WTC11 (cell line): ENCODE results near the gene GTF2F1.

Experiments used
- ARID4B ChIP-seq: sonication (generic); formaldehyde crosslinking; IDR thresholded peaks from 2 replicates; pipeline ENCODE4 v1.8.0; 2023; ENCODE audit warnings: missing genetic modification reagents, mild to moderate bottlenecking, borderline replicate concordance
- ATF3 ChIP-seq: sonication (generic); formaldehyde crosslinking; conservative IDR thresholded peaks from 2 replicates; pipeline ENCODE4 v1.8.1; 2022; ENCODE audit warnings: mild to moderate bottlenecking, missing genetic modification reagents
- CTCF ChIP-seq: fragments of 200-600 bp; IDR thresholded peaks from 2 replicates; pipeline ENCODE4 v1.8.0; 2022; ENCODE audit warnings: antibody characterized with exemption
- FOXJ3 ChIP-seq: sonication (generic); formaldehyde crosslinking; IDR thresholded peaks from 2 replicates; pipeline ENCODE4 v1.9.0; 2021; ENCODE audit warnings: missing genetic modification reagents, mild to moderate bottlenecking, borderline replicate concordance
- NFYB ChIP-seq: sonication (generic); formaldehyde crosslinking; conservative IDR thresholded peaks from 2 replicates; pipeline ENCODE4 v1.8.0; 2022; ENCODE audit warnings: low read depth, missing genetic modification reagents
- PRDM15 ChIP-seq: sonication (generic); formaldehyde crosslinking; IDR thresholded peaks from 2 replicates; pipeline ENCODE4 v1.8.0; 2022; ENCODE audit warnings: missing genetic modification reagents
- SP1 ChIP-seq: sonication (generic); formaldehyde crosslinking; conservative IDR thresholded peaks from 2 replicates; pipeline ENCODE4 v1.8.1; 2022; ENCODE audit warnings: missing genetic modification reagents

GRCh38 chr19:6412447-6413091, 19.6 kb upstream of the GTF2F1 start:
- TF ChIP-seq CTCF (peak; percentile 86), FOXJ3 (CRISPR knock-in tag) (no peak), PRDM15 (CRISPR knock-in tag) (no peak), NFYB (CRISPR knock-in tag) (no peak), ATF3 (CRISPR knock-in tag) (no peak), ARID4B (no peak), SP1 (CRISPR knock-in tag) (no peak)
